ENCODE data around the gene IFI44.
A peak's percentile ranks its signal among the peaks of the same experiment; 100 is the strongest.

The IFI44 gene

DNA sequence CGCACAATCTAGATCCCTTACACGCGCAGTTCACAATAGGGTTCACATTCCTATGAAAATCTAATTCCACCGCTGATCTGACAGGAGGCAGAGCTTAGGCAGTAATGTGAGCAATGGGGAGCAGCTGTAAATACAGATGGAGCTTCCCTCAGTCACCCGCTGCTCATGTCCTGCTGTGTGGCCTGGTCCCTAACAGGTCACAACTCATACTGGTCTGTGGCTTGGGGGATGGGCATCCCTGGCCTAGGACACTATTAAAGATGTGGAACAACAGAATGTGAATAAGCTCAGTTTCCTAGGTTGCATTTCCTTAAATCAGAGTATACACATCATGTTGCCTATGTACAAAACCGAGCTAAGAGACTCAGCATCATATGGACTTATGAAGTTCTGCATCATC lies 16.2 kb downstream of the IFI44 start:
- TF ChIP-seq PPARA (CRISPR knock-in tag; IDR thresholded peaks at IDR 0.05; ENCODE audit: borderline replicate concordance) (no peak), ZNF8 (CRISPR knock-in tag; IDR thresholded peaks at IDR 0.05) (no peak), SNAI2 (CRISPR knock-in tag; IDR thresholded peaks at IDR 0.05) (no peak), ESRRG (CRISPR knock-in tag; IDR thresholded peaks at IDR 0.05) (no peak), TCF4 (CRISPR knock-in tag; IDR thresholded peaks at IDR 0.05; ENCODE audit: borderline replicate concordance) (no peak), BACH2 (CRISPR knock-in tag; IDR thresholded peaks at IDR 0.05; ENCODE audit: borderline replicate concordance) (no peak), TOX (CRISPR knock-in tag; IDR thresholded peaks at IDR 0.05; ENCODE audit: borderline replicate concordance) (no peak), ZC3H10 (CRISPR knock-in tag; IDR thresholded peaks at IDR 0.05) (no peak), ZFP30 (CRISPR knock-in tag; IDR thresholded peaks at IDR 0.05) (no peak), OSR1 (CRISPR knock-in tag; IDR thresholded peaks at IDR 0.05) (no peak), GLIS3 (CRISPR knock-in tag; IDR thresholded peaks at IDR 0.05) (no peak), ZFP3 (CRISPR knock-in tag; IDR thresholded peaks at IDR 0.05) (no peak), ARNTL (CRISPR knock-in tag; IDR thresholded peaks at IDR 0.05; ENCODE audit: borderline replicate concordance, low read depth) (no peak), ISL1 (CRISPR knock-in tag; IDR thresholded peaks at IDR 0.05) (no peak)
- TF ChIP-seq, protein P1, sequence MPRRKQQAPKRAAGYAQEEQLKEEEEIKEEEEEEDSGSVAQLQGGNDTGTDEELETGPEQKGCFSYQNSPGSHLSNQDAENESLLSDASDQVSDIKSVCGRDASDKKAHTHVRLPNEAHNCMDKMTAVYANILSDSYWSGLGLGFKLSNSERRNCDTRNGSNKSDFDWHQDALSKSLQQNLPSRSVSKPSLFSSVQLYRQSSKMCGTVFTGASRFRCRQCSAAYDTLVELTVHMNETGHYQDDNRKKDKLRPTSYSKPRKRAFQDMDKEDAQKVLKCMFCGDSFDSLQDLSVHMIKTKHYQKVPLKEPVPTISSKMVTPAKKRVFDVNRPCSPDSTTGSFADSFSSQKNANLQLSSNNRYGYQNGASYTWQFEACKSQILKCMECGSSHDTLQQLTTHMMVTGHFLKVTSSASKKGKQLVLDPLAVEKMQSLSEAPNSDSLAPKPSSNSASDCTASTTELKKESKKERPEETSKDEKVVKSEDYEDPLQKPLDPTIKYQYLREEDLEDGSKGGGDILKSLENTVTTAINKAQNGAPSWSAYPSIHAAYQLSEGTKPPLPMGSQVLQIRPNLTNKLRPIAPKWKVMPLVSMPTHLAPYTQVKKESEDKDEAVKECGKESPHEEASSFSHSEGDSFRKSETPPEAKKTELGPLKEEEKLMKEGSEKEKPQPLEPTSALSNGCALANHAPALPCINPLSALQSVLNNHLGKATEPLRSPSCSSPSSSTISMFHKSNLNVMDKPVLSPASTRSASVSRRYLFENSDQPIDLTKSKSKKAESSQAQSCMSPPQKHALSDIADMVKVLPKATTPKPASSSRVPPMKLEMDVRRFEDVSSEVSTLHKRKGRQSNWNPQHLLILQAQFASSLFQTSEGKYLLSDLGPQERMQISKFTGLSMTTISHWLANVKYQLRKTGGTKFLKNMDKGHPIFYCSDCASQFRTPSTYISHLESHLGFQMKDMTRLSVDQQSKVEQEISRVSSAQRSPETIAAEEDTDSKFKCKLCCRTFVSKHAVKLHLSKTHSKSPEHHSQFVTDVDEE (CRISPR knock-in tag; IDR thresholded peaks at IDR 0.05): no peak
- TF ChIP-seq, protein P2, sequence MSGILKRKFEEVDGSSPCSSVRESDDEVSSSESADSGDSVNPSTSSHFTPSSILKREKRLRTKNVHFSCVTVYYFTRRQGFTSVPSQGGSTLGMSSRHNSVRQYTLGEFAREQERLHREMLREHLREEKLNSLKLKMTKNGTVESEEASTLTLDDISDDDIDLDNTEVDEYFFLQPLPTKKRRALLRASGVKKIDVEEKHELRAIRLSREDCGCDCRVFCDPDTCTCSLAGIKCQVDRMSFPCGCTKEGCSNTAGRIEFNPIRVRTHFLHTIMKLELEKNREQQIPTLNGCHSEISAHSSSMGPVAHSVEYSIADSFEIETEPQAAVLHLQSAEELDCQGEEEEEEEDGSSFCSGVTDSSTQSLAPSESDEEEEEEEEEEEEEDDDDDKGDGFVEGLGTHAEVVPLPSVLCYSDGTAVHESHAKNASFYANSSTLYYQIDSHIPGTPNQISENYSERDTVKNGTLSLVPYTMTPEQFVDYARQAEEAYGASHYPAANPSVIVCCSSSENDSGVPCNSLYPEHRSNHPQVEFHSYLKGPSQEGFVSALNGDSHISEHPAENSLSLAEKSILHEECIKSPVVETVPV (CRISPR knock-in tag; IDR thresholded peaks at IDR 0.05): no peak
- TF ChIP-seq, protein P3, sequence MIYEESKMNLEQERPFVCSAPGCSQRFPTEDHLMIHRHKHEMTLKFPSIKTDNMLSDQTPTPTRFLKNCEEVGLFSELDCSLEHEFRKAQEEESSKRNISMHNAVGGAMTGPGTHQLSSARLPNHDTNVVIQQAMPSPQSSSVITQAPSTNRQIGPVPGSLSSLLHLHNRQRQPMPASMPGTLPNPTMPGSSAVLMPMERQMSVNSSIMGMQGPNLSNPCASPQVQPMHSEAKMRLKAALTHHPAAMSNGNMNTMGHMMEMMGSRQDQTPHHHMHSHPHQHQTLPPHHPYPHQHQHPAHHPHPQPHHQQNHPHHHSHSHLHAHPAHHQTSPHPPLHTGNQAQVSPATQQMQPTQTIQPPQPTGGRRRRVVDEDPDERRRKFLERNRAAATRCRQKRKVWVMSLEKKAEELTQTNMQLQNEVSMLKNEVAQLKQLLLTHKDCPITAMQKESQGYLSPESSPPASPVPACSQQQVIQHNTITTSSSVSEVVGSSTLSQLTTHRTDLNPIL (CRISPR knock-in tag; IDR thresholded peaks at IDR 0.05; ENCODE audit: low read depth): no peak

DNA sequence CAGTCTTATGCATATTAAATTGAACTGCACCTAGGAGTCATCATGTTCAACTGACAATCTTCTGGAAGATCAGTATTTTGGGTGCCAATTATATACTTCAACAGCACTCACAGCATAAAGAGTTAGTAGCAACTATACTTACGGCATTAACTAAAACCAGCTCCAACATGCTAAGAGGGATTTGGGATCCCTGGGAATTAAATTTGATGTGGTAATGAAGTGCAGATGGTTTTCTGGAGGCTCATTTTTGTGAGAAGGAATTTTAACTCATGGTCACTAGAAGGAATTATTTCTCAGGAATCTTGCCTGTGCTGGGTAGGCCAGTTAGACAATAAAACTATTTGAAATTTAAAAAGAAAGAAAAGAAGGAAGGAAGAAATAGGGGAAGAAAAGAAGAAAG lies 18.3 kb downstream of the IFI44 start:
- TF ChIP-seq ZNF8 (CRISPR knock-in tag; IDR thresholded peaks at IDR 0.05) (no peak), OSR1 (CRISPR knock-in tag; IDR thresholded peaks at IDR 0.05) (no peak), ARNTL (CRISPR knock-in tag; IDR thresholded peaks at IDR 0.05; ENCODE audit: borderline replicate concordance, low read depth) (no peak), ZFP3 (CRISPR knock-in tag; IDR thresholded peaks at IDR 0.05) (no peak), GLIS3 (CRISPR knock-in tag; IDR thresholded peaks at IDR 0.05) (no peak), ZNF70 (CRISPR knock-in tag; IDR thresholded peaks at IDR 0.05) (no peak), ISL1 (CRISPR knock-in tag; IDR thresholded peaks at IDR 0.05) (no peak), ZNF565 (CRISPR knock-in tag; conservative IDR thresholded peaks at IDR 0.05; ENCODE audit: low read depth) (no peak), ESRRG (CRISPR knock-in tag; IDR thresholded peaks at IDR 0.05) (no peak), CSDC2 (CRISPR knock-in tag; IDR thresholded peaks at IDR 0.05) (no peak), TCF4 (CRISPR knock-in tag; IDR thresholded peaks at IDR 0.05; ENCODE audit: borderline replicate concordance) (no peak), PPARA (CRISPR knock-in tag; IDR thresholded peaks at IDR 0.05; ENCODE audit: borderline replicate concordance) (no peak), BACH2 (CRISPR knock-in tag; IDR thresholded peaks at IDR 0.05; ENCODE audit: borderline replicate concordance) (no peak), ZC3H10 (CRISPR knock-in tag; IDR thresholded peaks at IDR 0.05) (no peak)
- TF ChIP-seq, protein P4, sequence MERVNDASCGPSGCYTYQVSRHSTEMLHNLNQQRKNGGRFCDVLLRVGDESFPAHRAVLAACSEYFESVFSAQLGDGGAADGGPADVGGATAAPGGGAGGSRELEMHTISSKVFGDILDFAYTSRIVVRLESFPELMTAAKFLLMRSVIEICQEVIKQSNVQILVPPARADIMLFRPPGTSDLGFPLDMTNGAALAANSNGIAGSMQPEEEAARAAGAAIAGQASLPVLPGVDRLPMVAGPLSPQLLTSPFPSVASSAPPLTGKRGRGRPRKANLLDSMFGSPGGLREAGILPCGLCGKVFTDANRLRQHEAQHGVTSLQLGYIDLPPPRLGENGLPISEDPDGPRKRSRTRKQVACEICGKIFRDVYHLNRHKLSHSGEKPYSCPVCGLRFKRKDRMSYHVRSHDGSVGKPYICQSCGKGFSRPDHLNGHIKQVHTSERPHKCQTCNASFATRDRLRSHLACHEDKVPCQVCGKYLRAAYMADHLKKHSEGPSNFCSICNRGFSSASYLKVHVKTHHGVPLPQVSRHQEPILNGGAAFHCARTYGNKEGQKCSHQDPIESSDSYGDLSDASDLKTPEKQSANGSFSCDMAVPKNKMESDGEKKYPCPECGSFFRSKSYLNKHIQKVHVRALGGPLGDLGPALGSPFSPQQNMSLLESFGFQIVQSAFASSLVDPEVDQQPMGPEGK (CRISPR knock-in tag; IDR thresholded peaks at IDR 0.05; ENCODE audit: borderline replicate concordance): no peak
- TF ChIP-seq, protein P2 (CRISPR knock-in tag; IDR thresholded peaks at IDR 0.05): no peak
- TF ChIP-seq, protein P1 (CRISPR knock-in tag; IDR thresholded peaks at IDR 0.05): no peak
- peak; percentile 54; the same call in 2 of the 3 replicates for ATAC-seq

More for the DNA sequence above, 16.2 kb downstream of the IFI44 start:
- no peak for ATAC-seq

Data from SK-N-SH treated with all-trans-retinoic acid at 6 μM for 48 hours (cell line).